Endothelial cell of umbilical vein (primary cell): ENCODE measurements around the gene TWIST2. TPM values are rescaled to one million over a fixed set of nuclear protein-coding genes. Genes with fewer than 3 reads are reported as not detected.

ENCODE experiments used
- BruUV-seq: library from RNA; stranded (reverse); fragments of 400-500 nt; replicated peaks from 2 replicates; lab custom pipeline; 2021; lab: Mats Ljungman, UMichigan
- CTCF ChIA-PET: fragments of 300-600, 350-600 bp; sonication (Branson Sonifier 250); formaldehyde crosslinking; loops from one replicate; lab custom pipeline; 2021; ENCODE audit warnings: antibody characterized with exemption, inconsistent platforms; lab: Charles Lee
- POLR2A ChIA-PET: fragments of 300-600, 350-600 bp; sonication (Branson Sonifier 250); formaldehyde crosslinking; loops from one replicate; lab custom pipeline; 2021; ENCODE audit warnings: antibody characterized with exemption, inconsistent platforms; lab: Charles Lee
- DNase-seq: peaks from one replicate; pipeline ENCODE4 v3.0.0-alpha.2; 2011; ENCODE audit warnings: low read depth, low spot score
- FAIRE-seq: peaks from 2 replicates; lab custom pipeline; 2011; peaks lifted over from hg19 to GRCh38; lab: Jason Lieb, UNC
- H2AFZ ChIP-seq: 2 replicates; pipeline ENCODE4 v1.6.0; 2012; ENCODE audit warnings: low read depth, low read length, control low read depth, inconsistent platforms
- H3K27ac ChIP-seq: 2 replicates; pipeline ENCODE4 v1.5.1; 2011; ENCODE audit warnings: low read depth, mild to moderate bottlenecking, control low read depth, low read length, moderate library complexity; ENCODE audit not compliant: insufficient read depth
- H3K27me3 ChIP-seq, 2 experiments: 2 replicates each; pipeline versions ENCODE4 v1.6.0 to v1.6.1; 2011; ENCODE audit warnings: low read length in 2 of 2, mixed read lengths in 1 of 2; ENCODE audit not compliant: control insufficient read depth in 2 of 2, insufficient read depth in 2 of 2
- H3K36me3 ChIP-seq, 2 experiments: 2 replicates in 1 of 2; 3 replicates in 1 of 2; pipeline ENCODE4 v1.5.1; 2011; ENCODE audit warnings: low read length in 2 of 2, mild to moderate bottlenecking in 1 of 2, moderate library complexity in 1 of 2; ENCODE audit not compliant: control insufficient read depth in 2 of 2, insufficient read depth in 2 of 2; ENCODE audit errors: extremely low read depth in 1 of 2
- H3K4me1 ChIP-seq: 3 replicates; pipeline ENCODE4 v1.5.1; 2011; ENCODE audit warnings: mild to moderate bottlenecking, low read length; ENCODE audit not compliant: control insufficient read depth, insufficient read depth; ENCODE audit errors: extremely low read depth
- H3K4me2 ChIP-seq: 2 replicates; pipeline ENCODE4 v1.6.1; 2011; ENCODE audit warnings: low read length, control low read depth, mixed read lengths; ENCODE audit not compliant: insufficient read depth
- H3K4me3 ChIP-seq, 3 experiments: fragments of 200-600 bp in 1 of 3; sonication (generic), shearing (Covaris generic) in 1 of 3; replicated peaks in 1 of 3; 2 replicates each; pipeline ENCODE4 v1.5.1; 2011 to 2016; ENCODE audit warnings: control low read depth in 3 of 3, low read length in 3 of 3, mild to moderate bottlenecking in 2 of 3, inconsistent platforms in 1 of 3, low read depth in 1 of 3, moderate library complexity in 1 of 3; ENCODE audit not compliant: insufficient read depth in 1 of 3
- H3K79me2 ChIP-seq: 2 replicates; pipeline ENCODE4 v1.6.0; 2012; ENCODE audit warnings: low read length, inconsistent platforms; ENCODE audit not compliant: control insufficient read depth, insufficient read depth
- H3K9ac ChIP-seq: replicated peaks from 2 replicates; pipeline ENCODE3; 2011; ENCODE audit warnings: low read length, control low read depth; ENCODE audit not compliant: insufficient read depth; ENCODE audit errors: extremely low read depth
- H3K9me1 ChIP-seq: replicated peaks from 3 replicates; pipeline ENCODE4 v1.6.0; 2011; ENCODE audit warnings: mild to moderate bottlenecking, low read length; ENCODE audit not compliant: control insufficient read depth, insufficient read depth; ENCODE audit errors: extremely low read depth
- H3K9me3 ChIP-seq: replicated peaks from 2 replicates; pipeline ENCODE4 v1.5.1; 2012; ENCODE audit warnings: low read length, inconsistent platforms; ENCODE audit not compliant: control insufficient read depth, insufficient read depth
- H4K20me1 ChIP-seq: replicated peaks from 2 replicates; pipeline ENCODE3; 2011; ENCODE audit warnings: mild to moderate bottlenecking, low read length; ENCODE audit not compliant: control insufficient read depth, insufficient read depth; ENCODE audit errors: extremely low read depth
- EZH2 ChIP-seq: IDR thresholded peaks from 2 replicates; pipeline ENCODE4 v1.6.1; 2012; ENCODE audit warnings: borderline replicate concordance, low read depth, mild to moderate bottlenecking, moderate library complexity, low read length, inconsistent platforms; ENCODE audit not compliant: severe bottlenecking
- FOS ChIP-seq: IDR thresholded peaks from 2 replicates; pipeline ENCODE4 v1.6.1; 2011; ENCODE audit warnings: mild to moderate bottlenecking, low read length, moderate library complexity, borderline replicate concordance; ENCODE audit not compliant: insufficient read depth
- GATA2 ChIP-seq: IDR thresholded peaks from 2 replicates; pipeline ENCODE4 v1.7.0; 2011; ENCODE audit warnings: low read depth, mild to moderate bottlenecking, moderate library complexity, mixed read lengths, low read length; ENCODE audit not compliant: insufficient read length, insufficient read depth
- JUN ChIP-seq: IDR thresholded peaks from 2 replicates; pipeline ENCODE4 v1.6.1; 2011; ENCODE audit warnings: borderline replicate concordance, low read depth; ENCODE audit not compliant: insufficient read length, insufficient read depth
- MAX ChIP-seq: IDR thresholded peaks from 2 replicates; pipeline ENCODE4 v1.6.1; 2011; ENCODE audit not compliant: insufficient read depth, insufficient read length
- MYC ChIP-seq: IDR thresholded peaks from one replicate; pipeline ENCODE4 v1.6.1; 2011; ENCODE audit warnings: mild to moderate bottlenecking, low read depth, low read length
- POLR2A ChIP-seq: IDR thresholded peaks from 2 replicates; pipeline ENCODE4 v1.6.1; 2012; ENCODE audit warnings: low read depth, mild to moderate bottlenecking, control low read depth, low read length
- POLR2AphosphoS5 ChIP-seq: IDR thresholded peaks from 2 replicates; pipeline ENCODE4 v1.6.1; 2012; ENCODE audit warnings: low read depth, mild to moderate bottlenecking, control low read depth, low read length, moderate library complexity; ENCODE audit not compliant: insufficient read depth
- dilution Hi-C: fragments of 300-500 bp; cut with MboI; formaldehyde crosslinking; loops from one replicate; pipeline ENCODE4 v1.15.0; 2019; ENCODE audit warnings: low sequenced_read_pairs; ENCODE audit not compliant: extremely low pct_ligation_motif_present
- intact Hi-C: fragments of 100-400 bp; cut with micrococcal nuclease; formaldehyde crosslinking; loops from one replicate; pipeline ENCODE4 v1.10.0; 2022
- polyA plus RNA-seq, 4 experiments: library from polyadenylated mRNA; depleted of rRNA in 3 of 4; stranded (reverse) in 3 of 4; unstranded in 1 of 4; fragments of >200 nt; gene quantifications; 2 replicates each; pipeline versions ENCODE4 v1.2.1 to v1.2.3, GENCODE V29; 2011 to 2012; ENCODE audit warnings: missing spikeins in 1 of 4
- total RNA-seq: library from RNA; stranded (reverse); gene quantifications from 2 replicates; pipeline ENCODE4 v1.2.3, GENCODE V29; 2021
- TF ChIP-seq, protein P1 (sequence below), 2 donors: IDR thresholded peaks; 1 replicate in 1 of 2; 2 replicates in 1 of 2; pipeline ENCODE4 v1.5.1; 2011; ENCODE audit warnings: low read length in 2 of 2, mild to moderate bottlenecking in 2 of 2, moderate library complexity in 2 of 2, control low read depth in 1 of 2, inconsistent platforms in 1 of 2, low read depth in 1 of 2; ENCODE audit not compliant: insufficient read depth in 1 of 2; ENCODE audit errors: extremely low read depth in 1 of 2

TWIST2 gene
- total and polyA plus RNA-seq, 2 donors (not counting 3 experiments of a cell fraction or from before 2014, with no cell fraction given): 2.3 to 3.4 TPM

DNA sequence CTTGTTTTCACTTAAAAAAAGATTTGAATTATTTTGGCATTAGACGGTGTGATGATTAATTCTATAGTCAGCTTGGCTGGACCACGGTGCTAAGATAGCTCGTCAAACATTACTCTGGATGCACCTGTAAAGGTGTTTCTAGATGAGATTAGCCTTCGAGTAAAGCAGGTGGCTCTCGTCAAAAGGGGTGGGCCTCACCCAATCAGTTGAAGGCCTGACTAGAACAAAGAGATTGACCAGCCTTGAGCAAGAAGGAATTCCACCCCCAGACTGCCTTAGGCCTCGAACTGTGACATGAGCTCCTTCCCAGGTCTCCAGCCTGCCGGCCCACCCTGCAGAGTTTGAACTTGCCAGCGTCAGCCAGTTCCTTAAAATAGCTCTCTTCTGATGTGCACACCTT, 73.4 kb downstream of the TWIST2 start:
- no peaks in the 10 kb centered on the region for H3K9me3 ChIP-seq
- intact Hi-C loops: no loop called here
- TF ChIP-seq JUN: no peak
- no peak for TF ChIP-seq POLR2A
- TF ChIP-seq GATA2: no peak
- TF ChIP-seq POLR2AphosphoS5: no peak
- TF ChIP-seq MYC: no peak
- no peak for TF ChIP-seq MAX
- no peak for TF ChIP-seq EZH2
- no peaks in the 10 kb centered on the region for H3K4me1 ChIP-seq
- dilution Hi-C loops: no loop called here
- no peak for FAIRE-seq
- no peak overlapping the region for H2AFZ ChIP-seq
- no TSS peak for BruUV-seq
- H3K9ac ChIP-seq: no peak overlapping the region
- CTCF ChIA-PET: no interaction called here
- no peak overlapping the region for H3K27ac ChIP-seq
- no peak for DNase-seq
- H3K4me3 ChIP-seq: no peak overlapping the region
- H3K36me3 ChIP-seq: no peaks in the 10 kb centered on the region
- H3K79me2 ChIP-seq: no peaks in the 10 kb centered on the region
- no peak overlapping the region for H3K4me2 ChIP-seq
- POLR2A ChIA-PET: no interaction called here
- no peaks in the 10 kb centered on the region for H3K27me3 ChIP-seq
- H4K20me1 ChIP-seq: no peaks in the 10 kb centered on the region
- no peaks in the 10 kb centered on the region for H3K9me1 ChIP-seq

DNA sequence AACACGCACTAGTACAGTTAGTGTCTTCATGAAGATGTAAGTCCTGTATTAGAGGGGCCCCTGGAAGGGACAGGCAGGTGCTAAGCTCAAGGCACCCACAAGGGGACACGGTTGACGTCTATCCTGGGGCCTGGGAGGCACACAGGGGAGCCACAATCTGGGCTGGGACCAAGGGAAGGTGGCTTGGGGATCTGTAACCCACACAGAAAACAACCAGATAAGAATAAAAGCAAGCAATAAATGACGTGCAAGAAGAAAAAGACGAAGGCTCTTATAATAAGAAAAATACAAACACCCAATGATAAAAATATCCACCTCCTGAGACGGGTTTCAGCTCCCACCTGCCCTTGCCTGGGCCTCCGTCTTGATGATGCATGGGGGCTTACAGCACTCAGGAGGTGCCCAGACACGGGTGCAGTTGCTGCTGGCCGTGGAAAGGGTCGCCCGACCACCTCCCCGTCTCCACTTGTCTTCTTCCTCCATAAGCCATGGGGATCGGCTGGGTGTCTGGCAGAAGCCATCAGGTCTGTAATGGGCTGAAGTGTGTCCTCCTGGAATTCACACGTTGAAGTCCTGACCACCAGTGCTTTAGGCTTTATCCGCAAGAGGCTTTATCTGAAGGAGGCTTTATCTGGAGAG, 73.9 kb downstream of the TWIST2 start:
- dilution Hi-C loops: no loop called here
- Histone ChIP-seq H3K4me2 (no peak overlapping the region), H3K4me1 (no peaks in the 10 kb centered on the region), H3K9me1 (no peaks in the 10 kb centered on the region), H3K27me3 (no peaks in the 10 kb centered on the region), H4K20me1 (no peaks in the 10 kb centered on the region), H3K79me2 (no peaks in the 10 kb centered on the region), H3K36me3 (no peaks in the 10 kb centered on the region), H3K4me3 (no peak overlapping the region), H2AFZ (no peak overlapping the region), H3K9me3 (no peaks in the 10 kb centered on the region), H3K27ac (no peak overlapping the region), H3K9ac (no peak overlapping the region)
- intact Hi-C loops: no loop called here
- ChIA-PET CTCF (no interaction called here), POLR2A (no interaction called here)
- FAIRE-seq (no peak), DNase-seq (no peak)
- no peak for TF ChIP-seq FOS
- no peak for TF ChIP-seq POLR2AphosphoS5
- TF ChIP-seq EZH2: no peak
- TF ChIP-seq MYC: no peak
- no peak for TF ChIP-seq POLR2A
- TF ChIP-seq GATA2: no peak
- TF ChIP-seq, protein P1, sequence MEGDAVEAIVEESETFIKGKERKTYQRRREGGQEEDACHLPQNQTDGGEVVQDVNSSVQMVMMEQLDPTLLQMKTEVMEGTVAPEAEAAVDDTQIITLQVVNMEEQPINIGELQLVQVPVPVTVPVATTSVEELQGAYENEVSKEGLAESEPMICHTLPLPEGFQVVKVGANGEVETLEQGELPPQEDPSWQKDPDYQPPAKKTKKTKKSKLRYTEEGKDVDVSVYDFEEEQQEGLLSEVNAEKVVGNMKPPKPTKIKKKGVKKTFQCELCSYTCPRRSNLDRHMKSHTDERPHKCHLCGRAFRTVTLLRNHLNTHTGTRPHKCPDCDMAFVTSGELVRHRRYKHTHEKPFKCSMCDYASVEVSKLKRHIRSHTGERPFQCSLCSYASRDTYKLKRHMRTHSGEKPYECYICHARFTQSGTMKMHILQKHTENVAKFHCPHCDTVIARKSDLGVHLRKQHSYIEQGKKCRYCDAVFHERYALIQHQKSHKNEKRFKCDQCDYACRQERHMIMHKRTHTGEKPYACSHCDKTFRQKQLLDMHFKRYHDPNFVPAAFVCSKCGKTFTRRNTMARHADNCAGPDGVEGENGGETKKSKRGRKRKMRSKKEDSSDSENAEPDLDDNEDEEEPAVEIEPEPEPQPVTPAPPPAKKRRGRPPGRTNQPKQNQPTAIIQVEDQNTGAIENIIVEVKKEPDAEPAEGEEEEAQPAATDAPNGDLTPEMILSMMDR (IDR thresholded peaks at IDR 0.05; ENCODE audit: extremely low read depth in 1 of 2, insufficient read depth in 1 of 2, low read depth in 1 of 2, low read length in 2 of 2): no peak
- no peak for TF ChIP-seq JUN
- TF ChIP-seq MAX: no peak
- BruUV-seq: no TSS peak
